Measurements from ENCODE around the gene DOCK2.

The DOCK2 gene

DNA sequence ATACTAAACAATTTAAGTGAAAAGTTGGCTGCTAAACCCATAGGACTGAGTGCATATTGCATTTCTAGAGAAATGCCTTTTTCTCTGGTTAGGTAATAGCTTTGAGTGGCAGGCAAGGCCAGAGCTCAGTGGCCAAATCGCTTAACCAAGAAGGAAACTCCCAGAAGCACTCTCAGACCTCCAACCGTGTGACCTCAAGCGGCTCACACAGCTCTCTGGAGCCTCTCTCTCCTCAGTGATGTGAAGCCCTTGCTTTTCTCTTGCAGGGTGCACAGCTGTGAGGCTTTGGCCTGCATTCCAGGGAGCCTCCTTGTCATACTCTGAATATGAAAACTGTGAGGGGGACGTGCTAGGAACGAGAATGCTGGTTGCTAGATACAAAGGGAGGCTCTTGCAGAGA lies 236.6 kb downstream of the DOCK2 start:
- DNase-seq: no peak

DNA sequence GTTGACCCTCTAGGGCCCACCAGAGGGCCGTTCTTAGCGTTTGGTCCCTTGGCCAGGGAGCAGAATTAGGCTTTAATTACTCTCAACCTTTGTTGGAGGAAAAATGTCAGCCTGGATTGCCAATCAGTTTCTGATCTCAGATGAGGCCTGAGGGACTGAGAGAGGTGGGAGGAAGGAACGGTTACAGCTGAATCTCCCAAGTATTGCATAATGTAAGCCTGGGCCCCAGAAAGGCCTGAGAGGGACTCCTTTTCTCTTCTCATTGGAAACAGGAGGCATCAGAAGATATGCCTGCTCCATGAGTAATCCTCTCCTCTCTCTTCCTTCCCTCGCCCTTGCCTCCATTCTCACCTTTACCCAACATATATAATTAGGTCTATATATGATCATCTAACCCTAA lies 237.5 kb downstream of the DOCK2 start:
- DNase-seq: no peak

DNA sequence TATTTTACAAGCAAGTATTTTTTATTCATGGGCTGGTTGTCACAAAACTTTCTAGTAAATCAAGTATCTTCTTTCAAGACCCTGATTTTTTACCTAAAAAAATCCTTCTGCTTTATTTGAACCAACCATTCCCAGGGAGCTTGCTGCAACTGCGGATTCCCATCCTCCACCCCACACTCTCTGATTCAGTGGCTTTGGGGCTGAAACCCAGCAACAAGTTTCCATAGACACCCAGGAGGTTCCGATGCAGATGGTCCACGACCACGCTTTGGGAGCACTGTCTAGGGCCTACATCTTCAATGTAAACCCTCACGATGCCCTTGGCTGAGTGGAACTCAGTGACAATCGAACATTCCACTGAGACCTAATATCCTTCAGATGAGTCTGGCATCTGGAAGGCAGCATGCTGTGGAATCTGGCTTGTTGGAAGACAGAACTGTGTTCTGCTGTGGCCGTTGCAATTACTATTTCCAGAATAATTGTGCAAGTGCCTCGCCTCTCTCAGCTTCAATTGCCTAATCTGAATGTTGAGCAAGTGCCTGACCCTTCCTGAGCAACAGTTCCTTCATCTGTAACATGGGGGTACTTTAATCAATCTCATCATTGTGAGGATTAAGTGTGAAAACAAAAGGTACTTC lies 238.1 kb downstream of the DOCK2 start:
- peak; percentile 6 for DNase-seq

DNA sequence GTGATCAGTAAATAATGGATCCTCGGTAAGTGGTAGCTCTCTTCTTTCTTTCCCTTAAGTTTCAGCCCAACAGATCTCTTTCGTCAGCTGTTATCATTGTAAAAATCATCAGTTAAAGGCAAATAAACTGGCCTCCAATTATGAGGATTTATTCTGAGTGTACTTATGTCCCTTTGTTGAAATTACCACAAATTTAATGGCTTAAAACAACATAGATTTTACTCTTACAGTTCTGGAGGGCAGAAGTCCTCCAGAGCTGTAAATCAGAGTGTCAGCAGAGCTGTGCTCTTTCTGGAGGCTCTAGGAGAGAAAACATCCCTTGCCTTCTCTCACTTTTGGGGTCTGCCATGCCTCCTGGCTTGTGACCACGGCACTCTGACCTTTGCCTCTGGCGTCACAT lies 238.7 kb downstream of the DOCK2 start:
- DNase-seq: no peak

DNA sequence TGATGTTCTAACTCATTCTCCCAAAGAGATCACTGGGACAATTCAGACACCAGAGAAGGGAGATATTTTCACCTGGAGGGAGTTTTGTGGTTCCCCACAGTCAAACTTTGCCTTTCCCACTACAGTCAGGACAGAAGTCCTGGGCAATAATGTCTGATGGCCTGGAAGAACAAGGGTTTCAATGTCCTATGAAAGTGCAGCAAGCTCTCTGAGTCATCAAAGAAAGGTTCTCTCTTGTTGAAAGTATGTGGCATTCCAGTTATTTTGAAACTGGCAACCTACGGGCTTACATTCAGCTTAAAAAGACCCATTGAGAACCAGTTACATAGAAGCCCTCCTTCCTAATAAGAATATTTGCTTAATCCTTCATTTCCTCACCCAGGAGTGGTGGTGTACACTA lies 239.3 kb downstream of the DOCK2 start:
- DNase-seq: no peak

DNA sequence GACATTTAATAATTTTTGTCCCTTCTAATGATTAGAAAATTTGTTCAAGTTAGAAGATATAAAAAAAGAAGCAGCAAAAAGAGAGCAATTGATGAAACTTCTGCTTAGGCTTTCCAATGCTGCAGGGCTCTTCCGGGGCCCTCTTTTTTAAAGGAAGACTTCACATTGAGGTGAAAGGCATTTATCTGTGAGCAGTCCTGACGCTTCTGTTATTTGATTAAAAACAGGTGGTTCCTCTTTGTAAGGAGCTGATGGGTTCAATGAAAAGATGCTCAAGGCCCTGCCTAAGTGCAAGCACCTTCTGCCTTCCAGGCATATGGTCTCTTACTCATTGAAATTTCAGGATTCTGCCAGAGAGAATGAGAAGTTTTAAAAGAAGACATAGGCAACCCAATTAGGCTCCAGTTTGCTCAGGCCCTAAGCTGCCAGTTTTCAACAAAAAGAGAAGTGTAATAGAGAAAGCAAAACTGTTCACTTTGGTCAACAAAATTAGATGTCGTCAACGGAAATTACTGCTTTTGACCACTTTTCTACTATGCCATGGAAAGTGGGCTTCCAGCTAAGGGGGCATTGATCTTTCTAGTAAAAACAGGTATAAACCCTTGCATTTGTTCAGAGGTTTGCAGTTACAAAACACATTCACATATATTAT lies 243.1 kb downstream of the DOCK2 start:
- no peak for DNase-seq

DNA sequence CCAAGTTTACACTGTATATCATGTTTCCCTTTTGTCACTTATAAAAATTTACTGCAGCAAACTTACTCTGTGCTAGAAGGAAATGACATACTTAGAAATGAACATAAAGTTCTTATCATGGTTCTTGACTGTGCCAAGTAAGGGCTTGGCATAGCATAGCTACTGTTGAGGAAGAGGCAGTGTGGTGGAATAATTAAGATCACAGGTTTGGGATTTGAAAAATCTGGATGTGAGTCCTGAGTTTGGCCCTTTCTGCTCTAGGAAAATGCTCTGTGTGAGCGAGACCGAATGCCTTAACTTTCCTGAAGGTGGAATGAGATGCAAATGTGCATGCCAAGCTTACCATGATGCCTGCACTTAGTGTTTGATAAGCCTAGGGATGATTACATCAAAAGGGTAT lies 243.7 kb downstream of the DOCK2 start:
- no peak for DNase-seq

DNA sequence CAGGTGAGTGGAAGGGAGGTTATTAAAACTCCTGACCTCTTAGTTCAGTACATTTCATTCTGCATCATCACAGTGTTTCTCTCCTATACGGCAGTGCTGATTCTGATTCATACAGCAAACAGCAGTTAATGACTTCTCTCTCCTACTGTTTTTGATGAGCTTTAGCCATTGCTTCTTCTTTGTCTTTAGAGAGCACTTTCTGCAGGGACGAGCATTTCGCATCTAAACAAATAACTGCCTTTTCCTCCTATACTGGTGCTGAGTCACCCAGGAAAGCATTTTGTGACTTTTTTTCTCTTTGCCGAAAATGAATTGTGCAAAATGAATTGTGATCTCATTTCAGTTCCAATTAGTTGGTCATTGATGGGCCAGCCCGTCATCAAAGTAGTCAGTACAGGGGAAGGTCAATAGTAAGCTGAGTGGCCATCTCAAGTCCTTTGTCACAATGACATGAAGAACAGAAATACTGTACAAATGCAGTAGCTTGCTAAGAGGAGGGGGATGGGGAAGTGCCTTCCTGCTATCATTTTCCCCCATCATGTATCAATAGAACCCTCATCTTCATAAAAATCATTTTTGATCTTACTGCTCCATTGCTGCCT lies 244.7 kb downstream of the DOCK2 start:
- DNase-seq: no peak

DNA sequence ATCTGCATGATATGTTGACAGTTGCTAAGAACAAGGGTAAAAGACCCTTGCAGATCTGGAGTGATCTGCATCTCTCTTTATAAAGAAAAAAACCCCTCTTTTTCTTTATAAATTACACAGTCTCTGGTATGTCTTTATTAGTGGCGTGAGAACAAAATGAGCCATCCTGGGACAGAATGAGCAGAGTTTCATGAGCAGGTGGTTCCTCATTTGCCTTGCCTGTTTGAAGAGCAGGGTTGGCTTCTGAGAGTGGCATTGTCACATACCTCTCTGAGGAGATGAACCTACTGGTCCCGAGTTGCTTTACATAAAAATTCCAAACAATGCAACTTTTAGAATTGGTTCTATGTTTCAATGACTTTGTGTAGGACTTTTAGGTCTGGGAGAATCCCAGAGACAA lies 249.0 kb downstream of the DOCK2 start:
- no peak for DNase-seq

DNA sequence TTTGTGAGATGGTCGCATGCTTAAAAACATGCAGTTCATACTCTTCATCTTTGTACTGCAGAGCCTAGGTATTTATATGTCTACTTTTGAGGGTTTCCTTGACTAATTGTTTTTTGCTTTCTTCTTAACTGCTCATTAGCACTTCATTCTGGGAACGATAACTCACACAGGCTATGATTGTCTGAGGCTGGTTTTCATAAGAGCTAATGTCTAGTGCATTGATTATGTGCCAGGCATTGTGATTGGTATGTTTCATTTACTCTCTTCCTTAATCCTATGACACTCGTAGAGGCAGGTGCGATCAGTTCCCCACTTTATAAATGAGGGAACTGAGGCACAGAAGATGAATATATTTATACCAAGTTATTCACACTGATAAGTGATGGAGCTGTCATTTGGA lies 249.6 kb downstream of the DOCK2 start:
- DNase-seq: no peak

DNA sequence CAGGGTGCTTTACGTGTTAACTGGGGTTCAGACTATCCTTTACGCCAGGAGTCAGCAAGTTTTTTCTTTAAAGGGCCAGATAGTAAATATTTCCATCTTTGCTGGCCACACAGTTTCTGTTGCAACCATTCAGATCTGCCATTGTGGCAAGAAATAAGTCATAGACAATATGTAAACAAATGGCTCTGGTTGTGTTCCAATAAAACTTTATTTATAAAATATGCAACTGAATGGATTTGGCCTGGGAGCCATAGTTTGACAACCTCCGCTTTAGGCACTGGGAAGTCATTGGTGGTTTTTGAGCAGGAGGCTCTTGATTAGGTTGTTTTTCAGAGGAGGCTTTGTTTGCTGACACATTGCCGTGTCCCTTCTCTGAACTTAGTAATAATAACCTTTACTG lies 252.5 kb downstream of the DOCK2 start:
- DNase-seq: no peak

DNA sequence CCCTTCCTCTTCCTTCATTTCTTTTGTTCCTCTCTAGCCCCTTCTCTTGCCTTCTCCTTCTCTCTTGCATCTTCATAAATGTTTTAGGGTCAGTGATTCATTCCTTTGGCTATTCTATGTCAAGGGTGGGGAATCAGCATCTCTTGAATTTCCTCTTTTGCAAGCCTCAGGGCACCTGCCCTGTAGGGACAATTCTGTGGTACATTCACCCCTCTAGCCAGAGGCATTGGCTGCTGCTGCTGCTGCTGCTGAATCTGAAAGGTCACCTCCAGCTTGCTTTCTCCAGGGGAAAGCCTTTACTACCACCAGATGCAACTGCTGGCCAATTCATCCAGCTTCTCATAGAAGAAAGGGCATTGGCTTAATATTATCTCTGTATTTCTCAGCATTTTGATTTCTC lies 255.9 kb downstream of the DOCK2 start:
- no peak for DNase-seq

DNA sequence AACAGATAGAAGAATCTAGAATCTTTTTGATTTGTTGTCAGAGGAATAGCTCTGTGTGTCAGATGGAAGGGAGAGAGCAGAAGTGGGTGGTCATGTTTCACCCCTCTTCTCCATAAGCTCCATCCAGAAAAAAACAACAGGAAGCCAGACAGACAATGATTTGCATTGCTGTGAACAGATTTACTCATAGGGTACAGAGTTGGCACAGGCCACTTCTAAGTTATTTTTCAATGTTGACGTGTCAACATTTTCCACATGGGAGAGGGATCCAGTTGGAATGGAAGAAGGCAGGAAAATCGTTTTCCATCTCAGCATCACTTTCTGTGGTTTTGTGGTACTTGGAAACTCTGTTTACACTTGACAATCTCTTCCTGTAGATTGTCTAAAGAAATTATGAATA lies 256.5 kb downstream of the DOCK2 start:
- DNase-seq: no peak

DNA sequence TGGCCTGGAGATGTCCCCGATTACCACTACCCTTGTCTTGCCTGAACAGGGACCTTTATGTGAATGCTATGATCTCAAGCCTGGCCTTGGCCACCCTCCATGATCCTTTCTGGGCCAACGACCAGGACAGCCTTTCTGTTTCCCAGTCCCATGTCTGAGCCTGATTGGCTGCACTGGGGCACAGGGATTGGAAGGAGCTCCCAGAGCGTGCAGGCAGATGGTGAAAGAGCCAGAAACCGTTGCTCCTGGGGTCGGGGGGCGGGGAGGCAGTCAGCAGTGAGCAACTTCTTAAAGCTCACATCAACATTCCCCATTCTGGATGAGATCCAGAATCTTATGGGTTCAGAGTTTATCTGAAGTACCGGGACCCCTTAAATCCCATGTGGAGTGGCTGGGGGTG lies 258.9 kb downstream of the DOCK2 start:
- DNase-seq: no peak

DNA sequence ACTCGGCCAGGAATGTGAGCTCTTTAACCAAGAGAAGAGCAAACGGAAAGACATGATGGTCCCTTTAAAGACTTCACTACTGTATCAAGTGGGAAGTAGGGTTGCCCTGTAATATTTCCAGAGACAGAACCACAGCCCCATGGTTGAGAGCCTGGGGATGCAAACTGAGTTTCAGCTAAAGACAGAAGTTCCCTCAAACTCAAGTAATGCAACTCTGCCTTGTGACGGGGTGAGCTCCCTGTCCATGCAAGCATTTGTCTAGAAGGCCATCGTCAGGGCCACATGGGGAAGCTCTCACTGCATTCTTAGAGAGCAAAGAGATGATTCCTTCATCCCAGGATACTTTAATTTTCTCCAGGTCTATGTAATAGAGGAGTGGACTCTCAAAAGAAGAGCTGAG lies 260.4 kb downstream of the DOCK2 start:
- no peak for DNase-seq

DNA sequence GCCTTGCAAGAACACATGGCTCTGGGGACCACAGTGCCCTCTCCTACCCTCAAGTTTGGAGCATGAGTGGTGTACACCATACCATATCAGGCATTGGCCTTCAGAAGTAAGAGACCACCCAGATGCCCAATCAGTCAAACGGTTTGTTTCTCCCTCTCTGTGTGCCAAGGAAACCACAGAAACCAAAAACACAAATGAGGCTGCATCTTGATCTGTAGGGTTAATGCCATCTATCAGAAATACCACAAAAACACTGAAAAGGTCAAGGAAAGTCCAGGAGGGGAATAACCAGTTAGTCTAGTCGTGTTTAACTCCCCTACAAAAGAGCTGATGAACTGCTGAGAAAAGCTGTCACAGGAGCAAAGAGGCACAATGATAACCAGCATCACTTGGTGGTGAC lies 264.8 kb downstream of the DOCK2 start:
- no peak for DNase-seq

DNA sequence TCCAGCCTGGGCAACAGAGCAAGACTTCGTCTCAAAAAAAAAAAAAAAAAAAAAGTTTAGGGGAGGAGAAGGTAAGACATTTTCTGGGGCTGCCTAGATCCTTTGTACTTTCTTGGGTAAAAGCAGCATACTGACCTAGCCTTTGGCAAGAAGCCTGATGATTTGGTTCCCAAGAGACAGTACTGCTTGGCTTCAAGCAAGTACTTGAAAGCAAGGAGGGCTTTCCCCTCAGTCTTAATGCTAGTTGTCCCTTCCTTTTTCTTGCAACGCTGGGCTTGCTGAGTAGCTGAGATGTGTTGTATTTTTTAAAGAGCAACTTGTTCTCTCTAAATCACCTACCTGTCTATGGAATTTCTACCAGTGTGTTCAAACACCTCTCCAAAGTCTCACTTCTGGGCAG lies 267.0 kb downstream of the DOCK2 start:
- DNase-seq: no peak

DNA sequence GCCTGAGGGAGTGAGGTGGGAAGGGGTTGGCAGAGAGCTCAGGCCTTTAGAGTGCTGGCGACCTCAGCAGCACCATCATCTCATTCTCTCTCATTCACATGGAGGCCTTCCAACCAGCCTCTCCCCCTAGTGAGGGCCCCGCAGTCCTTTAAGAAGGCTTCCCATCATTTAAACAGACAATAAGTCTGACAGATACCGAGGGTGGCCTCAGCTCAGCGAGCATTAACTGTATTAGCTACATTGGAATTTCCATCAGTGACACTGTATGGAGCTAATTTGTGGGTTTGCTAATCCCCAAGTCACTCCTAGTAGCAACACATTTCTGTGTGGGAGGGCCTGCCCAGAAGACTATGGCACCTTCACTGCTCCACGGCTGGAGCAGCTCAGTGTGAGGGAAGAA lies 267.4 kb downstream of the DOCK2 start:
- DNase-seq: no peak

DNA sequence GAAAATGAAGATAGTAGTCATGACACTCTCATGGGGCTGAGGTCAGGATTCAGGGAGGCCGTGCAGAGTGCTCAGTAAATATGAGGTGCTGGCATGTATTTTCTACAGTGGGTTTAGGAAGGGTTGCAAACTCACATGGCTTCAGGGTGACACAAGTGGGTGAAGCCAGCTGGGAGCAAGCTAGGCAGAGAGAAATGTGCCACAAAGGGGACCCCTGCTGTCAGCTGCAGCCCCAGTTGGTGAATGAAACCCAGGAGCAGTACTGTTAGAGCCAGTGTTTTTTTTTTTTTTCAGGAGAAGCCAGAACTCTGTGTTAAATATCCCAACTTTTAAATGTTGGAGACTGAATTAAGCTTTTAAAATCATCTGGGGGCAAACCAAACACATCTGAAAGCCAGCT lies 267.9 kb downstream of the DOCK2 start:
- no peak for DNase-seq

DNA sequence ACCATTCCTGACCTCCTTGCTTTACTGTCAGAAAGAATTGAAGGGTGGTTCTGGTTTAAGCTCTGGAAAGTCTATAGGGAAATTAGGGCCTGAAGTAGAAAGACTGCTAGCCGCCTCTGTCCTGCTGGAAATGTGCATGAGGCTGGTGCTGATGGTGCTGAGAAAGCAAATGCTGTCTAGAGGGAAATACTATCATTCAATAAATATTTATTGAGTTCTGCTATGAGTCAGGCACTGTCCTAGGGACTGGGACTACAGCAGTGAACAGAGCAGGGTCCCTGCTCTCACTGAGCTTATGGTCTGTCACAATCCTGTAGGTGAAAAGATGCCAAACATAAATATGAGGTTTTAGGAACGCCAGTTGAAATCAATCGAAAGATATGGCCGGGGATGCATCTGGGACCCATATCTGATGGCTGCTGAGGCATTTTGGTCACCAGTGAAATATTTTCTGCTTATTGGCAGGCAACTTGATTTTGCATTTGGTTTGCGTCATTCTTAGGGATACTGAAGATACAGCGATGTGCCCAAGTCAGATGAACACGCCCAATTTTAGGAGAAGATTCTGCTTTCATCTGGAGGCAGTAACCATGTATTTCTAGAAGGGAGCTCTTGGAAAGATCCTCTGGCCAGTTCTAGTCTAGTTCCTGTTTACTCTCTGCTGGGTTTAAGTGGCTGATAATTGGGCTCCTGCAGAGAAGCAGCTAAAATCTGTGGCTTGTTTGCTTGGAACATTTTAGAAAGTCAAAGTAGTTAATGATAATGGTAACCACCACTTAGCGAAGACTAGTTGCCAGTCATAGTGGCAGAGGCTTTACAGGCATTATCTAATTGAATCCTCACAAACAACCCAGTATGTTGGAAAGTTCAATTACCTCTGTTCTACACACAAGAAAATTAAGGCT lies 269.9 kb downstream of the DOCK2 start:
- DNase-seq: no peak

DNA sequence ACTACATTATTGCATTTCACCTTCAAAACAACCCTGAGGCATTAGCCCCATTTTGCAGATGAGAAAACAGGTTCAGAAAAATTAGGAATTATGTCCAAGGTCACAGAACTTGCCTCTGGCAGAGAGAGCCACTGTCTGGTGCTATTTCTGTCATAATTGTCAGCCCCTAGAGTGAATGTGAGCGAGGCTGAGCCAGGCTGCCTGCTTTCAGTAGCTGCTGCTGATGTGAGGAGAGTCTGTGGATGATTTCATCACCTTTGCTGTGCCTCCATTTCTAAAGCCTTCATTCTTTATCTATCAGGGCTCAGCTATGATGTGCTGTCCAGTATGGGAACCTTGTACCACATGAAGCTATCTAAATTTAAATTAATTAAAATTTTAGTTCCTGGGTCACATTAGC lies 271.8 kb downstream of the DOCK2 start:
- no peak for DNase-seq

DNA sequence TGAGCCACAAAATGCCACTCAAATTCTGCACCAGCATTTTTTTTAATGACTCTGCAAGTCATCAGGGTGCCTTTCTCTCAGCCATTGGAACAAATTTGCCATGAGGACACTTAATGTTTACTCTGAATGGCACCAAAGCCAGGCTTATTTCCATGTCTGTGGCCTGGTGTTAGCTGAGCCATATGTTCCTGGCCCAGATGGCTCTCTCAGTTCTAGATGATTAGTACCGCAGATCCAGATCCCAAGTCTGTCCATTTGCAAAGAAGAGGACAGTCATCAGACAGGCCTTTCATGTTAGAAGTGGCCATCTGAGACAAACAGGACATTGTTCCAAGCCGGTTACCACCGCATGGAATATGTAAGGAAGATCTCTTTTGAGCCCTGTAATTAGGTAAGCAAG lies 272.9 kb downstream of the DOCK2 start:
- DNase-seq: no peak

DNA sequence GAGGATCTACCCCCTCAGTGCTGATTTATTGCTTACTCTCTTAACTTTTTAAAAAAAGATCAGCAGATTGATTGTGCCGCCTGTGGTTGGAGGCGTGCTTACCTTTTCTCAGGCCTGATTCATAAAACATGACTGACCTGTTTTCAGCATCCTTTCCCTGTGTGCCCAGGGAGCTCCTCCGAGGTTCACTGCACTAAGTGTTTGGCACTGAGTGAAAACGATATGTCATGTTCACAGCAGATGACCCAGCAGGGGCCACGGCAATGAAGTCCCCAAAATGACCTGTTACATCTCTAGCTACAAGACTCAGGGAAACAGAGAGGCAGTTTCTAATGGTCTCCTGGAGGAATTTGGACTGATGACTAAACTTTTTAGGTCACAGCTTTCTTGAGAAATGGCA lies 273.3 kb downstream of the DOCK2 start:
- DNase-seq: no peak
